Fibroblast of lung (primary cell): ENCODE results near the gene CPTP. TPM values are rescaled to one million over a fixed set of nuclear protein-coding genes. Genes with fewer than 3 reads are reported as not detected.

Experiments used
- DNase-seq, 2 donors: peaks; one replicate each; pipeline versions ENCODE4 v3.0.0 to v3.0.0-alpha.2; 2010; ENCODE audit warnings: low read depth in 2 of 2
- H2AFZ ChIP-seq: 2 replicates; pipeline ENCODE4 v1.5.1; 2012; ENCODE audit warnings: low read length, control low read depth, inconsistent platforms
- H3K27ac ChIP-seq: 2 replicates; pipeline ENCODE4 v1.5.1; 2011; ENCODE audit warnings: low read length, control low read depth; ENCODE audit not compliant: insufficient read depth
- H3K27me3 ChIP-seq: 2 replicates; pipeline ENCODE4 v1.5.1; 2011; ENCODE audit warnings: mild to moderate bottlenecking, low read length; ENCODE audit not compliant: control insufficient read depth, insufficient read depth
- H3K36me3 ChIP-seq: 2 replicates; pipeline ENCODE4 v1.5.1; 2011; ENCODE audit warnings: low read length; ENCODE audit not compliant: control insufficient read depth, insufficient read depth
- H3K4me1 ChIP-seq: 2 replicates; pipeline ENCODE4 v1.5.1; 2011; ENCODE audit warnings: low read length; ENCODE audit not compliant: control insufficient read depth, insufficient read depth; ENCODE audit errors: extremely low read depth
- H3K4me2 ChIP-seq: 2 replicates; pipeline ENCODE4 v1.5.1; 2011; ENCODE audit warnings: low read length, control low read depth; ENCODE audit not compliant: insufficient read depth; ENCODE audit errors: extremely low read depth
- H3K4me3 ChIP-seq, 4 experiments: fragments of 200-600 bp in 1 of 4; sonication (generic) in 1 of 4; replicated peaks in 1 of 4; 2 replicates each; pipeline ENCODE4 v1.5.1; 2011 to 2016; ENCODE audit warnings: low read length in 4 of 4, low read depth in 3 of 4, mild to moderate bottlenecking in 3 of 4, control low read depth in 2 of 4, inconsistent platforms in 1 of 4, mixed read lengths in 1 of 4; ENCODE audit not compliant: insufficient read depth in 1 of 4; ENCODE audit errors: control extremely low read depth in 1 of 4
- H3K79me2 ChIP-seq: 2 replicates; pipeline ENCODE4 v1.5.1; 2012; ENCODE audit warnings: mild to moderate bottlenecking, low read length, inconsistent platforms; ENCODE audit not compliant: control insufficient read depth, insufficient read depth
- H3K9ac ChIP-seq: 2 replicates; pipeline ENCODE4 v1.5.1; 2011; ENCODE audit warnings: mild to moderate bottlenecking, low read length, control low read depth; ENCODE audit not compliant: insufficient read depth
- H3K9me3 ChIP-seq: 2 replicates; pipeline ENCODE4 v1.5.1; 2012; ENCODE audit warnings: low read depth, low read length; ENCODE audit not compliant: control insufficient read depth, insufficient read depth
- H4K20me1 ChIP-seq: 2 replicates; pipeline ENCODE4 v1.5.1; 2011; ENCODE audit warnings: low read length; ENCODE audit not compliant: control insufficient read depth, insufficient read depth; ENCODE audit errors: extremely low read depth
- CTCF ChIP-seq, 2 donors: IDR thresholded peaks in 1 of 2; conservative IDR thresholded peaks in 1 of 2; 1 replicate in 1 of 2; 2 replicates in 1 of 2; pipeline ENCODE4 v1.5.1; 2011 to 2012; ENCODE audit warnings: low read length in 2 of 2, control low read depth in 1 of 2, inconsistent platforms in 1 of 2, low read depth in 1 of 2, mild to moderate bottlenecking in 1 of 2
- EZH2 ChIP-seq: IDR thresholded peaks from 2 replicates; pipeline ENCODE4 v1.5.1; 2012; ENCODE audit warnings: low read length, control low read depth, mild to moderate bottlenecking; ENCODE audit errors: missing control alignments
- polyA plus RNA-seq, 2 donors: library from polyadenylated mRNA; depleted of rRNA in 1 of 2; stranded (reverse) in 1 of 2; unstranded in 1 of 2; fragments of >200 nt; gene quantifications; 2 replicates each; pipeline ENCODE4 v1.2.1, GENCODE V29; 2011 to 2012; ENCODE audit warnings: missing spikeins in 1 of 2
- total RNA-seq: library from RNA; depleted of rRNA; stranded (reverse); fragments of >200 nt; gene quantifications from 2 replicates; pipeline ENCODE4 v1.2.1, GENCODE V29; 2014

The CPTP gene
- total and polyA plus RNA-seq, 2 donors (not counting 1 experiment from before 2014, with no cell fraction given): 6.0 to 10.1 TPM

DNA sequence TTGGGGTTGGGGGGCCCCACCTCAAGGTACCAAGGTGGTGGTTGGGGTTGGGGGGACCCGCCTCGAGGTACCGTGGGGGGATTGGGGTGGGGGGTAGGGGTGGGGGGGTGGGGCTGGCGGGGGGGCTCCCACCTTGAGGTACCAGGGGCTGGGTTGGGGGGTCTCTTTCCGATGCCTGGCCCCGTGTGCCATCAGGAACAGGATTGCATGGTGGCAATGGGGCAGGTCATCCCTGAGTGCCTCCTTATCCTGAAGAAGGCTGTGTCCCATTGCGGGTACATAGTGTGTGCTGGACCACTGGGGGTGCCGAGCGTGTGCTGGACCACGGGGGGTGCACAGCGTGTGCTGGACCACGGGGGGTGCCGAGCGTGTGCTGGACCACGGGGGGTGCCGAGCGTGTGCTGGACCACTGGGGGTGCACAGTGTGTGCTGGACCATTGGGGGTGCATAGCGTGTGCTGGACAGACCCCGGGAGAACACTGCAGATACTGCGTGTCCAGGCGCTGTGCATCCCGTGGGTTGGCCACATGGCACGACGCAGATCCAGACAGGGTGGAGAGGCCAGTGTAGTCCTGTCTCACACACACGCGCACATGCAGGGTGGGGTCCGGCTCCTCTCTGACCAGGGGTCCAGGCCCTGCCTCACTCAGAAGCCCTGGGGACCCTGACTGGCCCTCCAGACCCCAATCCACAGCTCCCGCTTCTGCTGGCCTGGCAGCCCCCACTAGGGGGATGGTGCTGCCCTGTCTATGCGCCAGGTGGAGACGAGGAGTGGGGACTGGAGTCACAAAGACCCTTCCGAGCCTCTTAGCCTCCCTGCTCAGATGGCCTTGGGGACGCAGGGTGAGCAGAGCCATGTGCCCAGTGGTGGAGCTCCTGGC lies 40.1 kb upstream of the CPTP start:
- Histone ChIP-seq H3K9ac (no peak overlapping the region), H2AFZ (no peak overlapping the region), H3K4me2 (no peak overlapping the region), H3K27me3 (no peaks in the 10 kb centered on the region), H3K9me3 (no peaks in the 10 kb centered on the region), H3K4me3 (no peak overlapping the region), H3K4me1 (peaks cover 2% of the 10 kb centered on the region), H3K79me2 (no peaks in the 10 kb centered on the region), H3K36me3 (no peaks in the 10 kb centered on the region), H3K27ac (no peak overlapping the region), H4K20me1 (no peaks in the 10 kb centered on the region)
- no peak for DNase-seq
- TF ChIP-seq EZH2 (no peak), CTCF (conservative IDR thresholded peaks at IDR 0.05 in 1 of 2, IDR thresholded peaks at IDR 0.05 in 1 of 2; ENCODE audit: low read depth in 1 of 2, low read length in 2 of 2) (no peak)

- Histone ChIP-seq H4K20me1 (no peaks in the 10 kb centered on the region), H3K36me3 (no peaks in the 10 kb centered on the region), H3K27me3 (no peaks in the 10 kb centered on the region), H2AFZ (no peak overlapping the region), H3K4me2 (no peak overlapping the region), H3K9me3 (no peaks in the 10 kb centered on the region), H3K4me1 (peaks cover 2% of the 10 kb centered on the region), H3K4me3 (no peak overlapping the region), H3K79me2 (no peaks in the 10 kb centered on the region), H3K9ac (no peak overlapping the region), H3K27ac (no peak overlapping the region)
- no peak for DNase-seq
- no peak for TF ChIP-seq EZH2
- no peak for TF ChIP-seq CTCF (conservative IDR thresholded peaks at IDR 0.05 in 1 of 2, IDR thresholded peaks at IDR 0.05 in 1 of 2; ENCODE audit: low read depth in 1 of 2, low read length in 2 of 2)
These were observed 39.5 kb upstream of the CPTP start for GRCh38 chr1:1285102-1285571.

DNA sequence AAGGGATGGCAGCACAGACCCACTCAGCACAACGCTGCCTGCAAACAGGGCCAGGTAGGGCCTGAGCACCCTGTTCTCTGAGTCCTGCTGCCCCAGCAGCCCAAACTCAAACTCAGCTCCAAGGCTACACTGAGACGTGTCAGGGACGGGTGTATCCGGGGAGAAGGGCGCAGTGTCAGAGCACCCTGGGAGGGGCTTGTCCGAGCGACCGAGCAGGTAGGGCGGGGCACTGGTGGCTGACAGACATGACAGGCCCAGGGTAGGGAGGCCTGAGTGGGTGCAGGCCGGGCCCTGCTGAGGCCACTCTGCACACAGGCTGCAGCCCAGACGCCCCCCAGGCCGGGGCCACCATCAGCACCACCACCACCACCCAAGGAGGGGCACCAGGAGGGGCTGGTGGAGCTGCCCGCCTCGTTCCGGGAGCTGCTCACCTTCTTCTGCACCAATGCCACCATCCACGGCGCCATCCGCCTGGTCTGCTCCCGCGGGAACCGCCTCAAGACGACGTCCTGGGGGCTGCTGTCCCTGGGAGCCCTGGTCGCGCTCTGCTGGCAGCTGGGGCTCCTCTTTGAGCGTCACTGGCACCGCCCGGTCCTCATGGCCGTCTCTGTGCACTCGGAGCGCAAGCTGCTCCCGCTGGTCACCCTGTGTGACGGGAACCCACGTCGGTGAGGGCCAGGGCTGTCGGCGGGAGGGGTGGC lies 38.8 kb upstream of the CPTP start:
- H3K79me2 ChIP-seq: no peaks in the 10 kb centered on the region
- H3K36me3 ChIP-seq: no peaks in the 10 kb centered on the region
- H3K27me3 ChIP-seq: no peaks in the 10 kb centered on the region
- H3K4me2 ChIP-seq: no peak overlapping the region
- DNase-seq: no peak
- no peak overlapping the region for H3K27ac ChIP-seq
- H3K9me3 ChIP-seq: no peaks in the 10 kb centered on the region
- H3K4me3 ChIP-seq: no peak overlapping the region
- no peaks in the 10 kb centered on the region for H4K20me1 ChIP-seq
- peaks cover 2% of the 10 kb centered on the region for H3K4me1 ChIP-seq
- no peak overlapping the region for H2AFZ ChIP-seq
- no peak for TF ChIP-seq EZH2
- no peak for TF ChIP-seq CTCF (conservative IDR thresholded peaks at IDR 0.05 in 1 of 2, IDR thresholded peaks at IDR 0.05 in 1 of 2; ENCODE audit: low read depth in 1 of 2, low read length in 2 of 2)
- no peak overlapping the region for H3K9ac ChIP-seq
